HG03280 (cell line): ENCODE data around the gene ZNF616.

Source experiments
- ATAC-seq: cut with Tn5 transposase; IDR thresholded peaks from one replicate; pipeline ENCODE4 v1.9.1; 2021; ENCODE audit warnings: mild to moderate bottlenecking, moderate library complexity; ENCODE audit not compliant: unreplicated experiment

ZNF616 gene

GRCh38 chr19:52139252-52140031 is at the start of gene ZNF616:
TSS of gene ZNF616 (minus strand) at chr19:52139938. CDS start at chr19:52130512, 9,426 bp downstream.
- peak; percentile 59 for ATAC-seq

GRCh38 chr19:52188822-52189734 is 49.3 kb upstream of the ZNF616 start:
- no peak for ATAC-seq

GRCh38 chr19:52187407-52187806 is 47.7 kb upstream of the ZNF616 start:
- ATAC-seq = no peak

DNA sequence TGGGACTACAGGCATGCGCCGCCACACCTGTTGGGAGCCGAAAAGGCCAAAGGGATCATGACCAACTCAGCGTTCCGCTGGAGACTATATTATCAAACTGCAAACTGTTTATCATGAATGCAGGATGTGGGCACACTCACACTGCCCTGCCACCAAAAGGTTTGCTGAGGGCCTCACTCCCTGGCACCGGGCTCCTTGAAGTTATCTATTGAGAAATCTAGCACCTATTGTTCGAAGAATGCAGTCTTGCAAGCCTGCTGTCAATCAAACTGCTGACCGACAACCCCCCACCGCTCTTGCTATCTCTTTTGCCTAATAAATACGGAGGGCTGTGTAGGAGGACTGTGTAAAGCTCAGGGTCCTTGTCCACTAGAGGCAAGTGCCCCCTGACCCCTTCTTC is 36.8 kb upstream of the ZNF616 start:
- ATAC-seq = no peak

DNA sequence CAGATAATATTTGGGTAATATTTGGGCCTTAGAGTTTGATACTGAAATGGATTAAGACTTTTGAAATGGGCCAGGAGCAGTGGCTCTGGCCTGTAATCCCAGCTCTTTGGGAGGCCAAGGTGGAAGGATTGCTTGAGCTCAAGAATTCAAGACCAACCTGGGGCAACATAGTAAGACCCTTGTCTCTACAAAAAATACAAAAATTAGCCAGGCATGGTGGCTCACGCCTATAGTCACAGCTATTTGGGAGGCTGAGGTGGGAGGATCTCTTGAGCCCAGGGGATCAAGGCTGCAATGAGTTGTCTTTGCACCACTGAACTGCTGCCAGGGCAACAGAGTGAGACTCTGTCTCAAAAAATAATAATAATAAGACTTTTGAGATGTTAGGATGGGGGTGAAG is 32.6 kb upstream of the ZNF616 start:
- no peak for ATAC-seq

DNA sequence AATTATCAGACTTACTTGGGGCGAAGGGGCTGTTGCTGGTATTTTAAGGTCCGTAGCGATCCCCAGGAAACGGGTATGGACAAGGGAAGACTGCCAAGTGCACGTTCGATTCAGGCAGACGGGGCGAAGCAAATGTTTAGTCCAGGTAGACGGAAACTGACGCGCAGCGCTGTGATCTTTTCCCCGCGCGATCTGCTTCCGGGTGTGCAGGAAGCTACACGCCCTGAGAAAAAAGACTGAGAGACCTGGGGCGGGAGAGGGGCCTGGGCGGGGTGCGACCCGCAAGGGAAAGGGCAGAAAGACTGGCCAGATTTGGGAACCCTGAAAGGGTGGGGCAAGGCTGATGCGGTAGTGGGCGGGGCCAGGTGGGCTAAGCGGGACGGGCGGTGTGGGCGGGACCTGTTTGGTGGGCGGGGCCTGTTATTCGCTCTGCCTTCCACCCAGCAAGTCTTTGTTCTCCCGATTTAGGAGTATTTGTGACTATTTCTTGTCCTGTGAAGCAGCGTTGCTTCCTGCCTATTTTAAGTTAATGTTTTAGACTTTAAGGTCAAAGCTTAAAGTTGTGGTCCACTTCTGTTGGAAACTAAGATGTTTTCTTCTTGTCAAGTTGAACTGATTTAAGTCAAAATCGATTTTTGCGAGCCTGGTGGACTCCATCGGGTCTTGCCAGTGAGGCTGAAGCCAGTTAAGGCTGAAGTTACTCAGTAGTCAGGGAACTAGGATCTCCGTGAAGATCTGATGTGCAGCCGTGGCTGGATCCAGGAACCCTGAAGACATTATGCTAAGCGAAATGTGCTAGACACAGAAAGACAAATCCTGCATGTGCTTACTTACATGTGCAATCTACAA is 31.8 kb upstream of the ZNF616 start, which contains the start of gene ZNF836:
TSS of gene ZNF836 (minus strand) at position 301 of the 849 bp plus-strand sequence. CDS start 3,549 bp downstream, outside the sequence.
- peak; percentile 75 for ATAC-seq

DNA sequence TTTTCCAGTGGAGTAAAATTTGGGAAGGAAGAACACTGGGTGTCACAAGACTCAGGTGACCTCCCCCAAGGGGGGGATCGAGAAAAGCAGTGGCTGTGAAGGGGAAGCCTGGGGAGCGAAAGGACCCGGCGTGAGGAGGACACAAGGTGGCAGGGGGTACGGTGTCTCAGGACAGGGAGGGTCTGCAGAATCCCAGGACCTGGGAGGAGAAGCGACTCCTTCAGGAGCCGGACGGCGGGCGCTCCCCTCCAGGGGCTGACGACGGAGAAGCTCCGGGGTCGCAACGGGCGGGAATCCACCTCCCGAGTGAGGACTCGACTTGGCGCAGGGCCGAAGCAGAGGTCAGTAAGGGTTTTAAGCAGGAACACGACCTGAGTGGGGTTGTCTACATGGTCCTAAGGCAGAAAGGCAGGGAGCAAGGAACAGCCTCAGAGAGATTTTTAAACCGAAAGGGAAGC is 31.2 kb upstream of the ZNF616 start:
- ATAC-seq = peak; percentile 21

- ATAC-seq = no peak
Measured at GRCh38 chr19:52170304-52170703, 30.6 kb upstream of the ZNF616 start.

GRCh38 chr19:52155596-52156359 is 16.0 kb upstream of the ZNF616 start:
- ATAC-seq = no peak

- ATAC-seq = no peak
Measured at GRCh38 chr19:52148256-52148655, 8.5 kb upstream of the ZNF616 start.

DNA sequence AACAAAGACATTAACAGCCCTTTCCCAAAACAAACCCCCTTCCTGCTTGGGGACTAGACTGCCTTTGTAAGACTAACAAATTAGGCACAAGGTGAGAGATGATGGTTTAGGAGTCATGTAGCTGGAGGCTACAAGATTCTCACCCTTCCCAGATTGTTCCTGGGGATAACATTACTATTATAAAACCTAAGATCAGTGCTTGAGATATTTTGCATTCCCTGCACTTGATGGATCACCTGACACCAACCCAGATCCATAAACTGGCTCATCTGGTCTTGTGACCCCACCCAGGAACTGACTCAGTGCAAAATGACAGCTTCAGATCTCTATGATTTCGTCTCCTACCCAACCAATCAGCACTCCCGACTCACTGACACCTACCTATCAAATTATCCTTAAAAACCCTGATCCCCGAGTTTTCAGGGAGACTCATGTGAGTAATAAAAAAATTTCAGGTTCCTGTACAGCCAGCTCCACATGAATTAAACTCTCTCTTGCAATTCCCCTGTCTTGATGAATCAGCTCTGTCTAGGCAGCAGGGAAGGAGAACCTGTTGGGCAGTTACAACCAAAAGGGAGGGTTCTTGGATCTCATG is 2.4 kb upstream of the ZNF616 start:
- ATAC-seq = no peak

GRCh38 chr19:52141203-52141602 is 1.5 kb upstream of the ZNF616 start:
- no peak for ATAC-seq

DNA sequence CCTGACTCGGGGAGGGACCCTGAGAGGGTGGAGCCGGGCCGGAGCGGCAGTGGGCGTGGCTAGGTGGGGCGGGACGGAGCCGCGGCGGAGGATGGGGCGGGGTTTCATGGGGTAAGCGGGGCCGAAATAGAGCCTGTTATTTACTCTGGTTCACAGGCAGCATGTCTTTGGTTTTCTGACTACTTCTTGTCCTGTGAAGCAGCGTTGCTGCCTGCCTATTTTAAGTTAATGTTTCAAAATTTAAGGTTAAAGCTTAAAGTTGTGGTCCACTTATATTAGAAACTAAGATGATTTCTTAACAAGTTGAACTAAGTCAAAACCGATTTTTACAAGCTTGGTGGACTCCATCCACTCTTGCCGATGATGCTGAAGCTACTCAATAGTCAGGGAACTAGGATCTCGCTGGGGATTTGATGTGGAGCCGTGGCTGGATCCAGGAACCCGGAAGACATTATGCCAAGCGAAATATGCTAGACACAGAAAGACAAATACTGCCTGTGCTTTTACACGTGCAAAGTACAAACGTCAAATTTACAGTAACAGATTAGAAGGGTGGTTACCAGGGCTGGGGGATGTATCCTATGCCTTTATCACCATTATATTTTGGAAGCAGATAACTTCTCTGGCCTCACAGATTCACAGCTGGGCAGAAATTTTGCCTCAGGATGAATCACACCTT is 433 bp upstream of the ZNF616 start:
- ATAC-seq = peak; percentile 98

GRCh38 chr19:52138983-52139251 is 821 bp downstream of the ZNF616 start:
- no peak for ATAC-seq

DNA sequence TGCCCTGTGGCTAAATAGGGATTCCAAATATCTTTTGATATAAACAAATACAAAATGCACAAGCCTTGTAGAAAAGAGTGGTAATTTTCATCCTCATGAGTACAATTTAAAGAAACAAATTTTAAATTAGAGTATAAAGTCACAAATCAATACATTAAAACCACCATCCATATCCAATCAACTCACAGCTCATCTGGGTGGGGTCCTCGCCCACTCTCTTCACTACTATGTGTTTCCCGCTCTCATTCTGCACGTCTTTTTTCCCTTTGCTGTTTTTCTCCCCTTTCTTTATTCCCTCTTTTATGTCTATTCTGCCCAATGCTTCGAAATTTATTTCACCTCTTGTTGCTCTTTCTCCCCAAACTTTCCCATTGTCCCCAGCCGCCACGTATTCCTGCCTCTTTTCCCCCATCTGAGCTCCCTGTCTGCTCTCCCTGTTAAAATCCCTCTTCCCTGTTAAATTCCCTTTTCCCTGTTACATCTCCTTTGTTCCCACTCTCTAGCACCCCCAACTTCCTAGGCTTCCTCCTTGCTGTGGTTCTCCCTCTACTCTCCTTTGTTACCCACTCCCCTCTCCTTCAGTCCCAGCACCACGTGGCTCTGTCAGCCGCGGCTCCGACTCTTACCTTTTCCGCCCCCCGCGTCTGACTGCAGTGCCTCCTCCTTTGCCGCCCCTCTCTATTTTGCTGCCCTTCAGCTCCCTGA is 1.3 kb downstream of the ZNF616 start:
- no peak for ATAC-seq

- ATAC-seq = no peak
Measured at GRCh38 chr19:52120286-52120685, 19.5 kb downstream of the ZNF616 start.

DNA sequence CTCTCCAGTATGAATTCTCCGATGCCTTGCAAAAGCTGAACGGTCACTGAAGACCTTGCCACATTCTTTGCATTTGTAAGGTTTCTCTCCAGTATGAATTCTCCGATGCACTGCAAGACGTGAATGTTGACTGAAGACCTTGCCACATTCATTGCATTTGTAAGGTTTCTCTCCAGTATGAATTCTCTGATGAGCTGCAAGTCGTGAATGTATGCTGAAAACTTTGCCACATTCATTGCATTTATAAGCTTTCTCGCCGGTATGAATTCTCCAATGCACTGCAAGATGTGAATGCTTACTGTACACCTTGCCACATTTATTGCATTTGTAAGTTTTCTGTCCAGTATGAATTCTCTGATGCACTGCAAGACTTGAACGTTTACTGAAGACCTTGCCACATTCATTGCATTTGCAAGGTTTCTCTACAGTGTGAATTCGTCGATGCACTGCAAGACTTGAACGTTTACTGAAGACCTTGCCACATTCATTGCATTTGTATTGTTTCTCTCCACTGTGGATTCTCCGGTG is 24.1 kb downstream of the ZNF616 start:
- no peak for ATAC-seq

DNA sequence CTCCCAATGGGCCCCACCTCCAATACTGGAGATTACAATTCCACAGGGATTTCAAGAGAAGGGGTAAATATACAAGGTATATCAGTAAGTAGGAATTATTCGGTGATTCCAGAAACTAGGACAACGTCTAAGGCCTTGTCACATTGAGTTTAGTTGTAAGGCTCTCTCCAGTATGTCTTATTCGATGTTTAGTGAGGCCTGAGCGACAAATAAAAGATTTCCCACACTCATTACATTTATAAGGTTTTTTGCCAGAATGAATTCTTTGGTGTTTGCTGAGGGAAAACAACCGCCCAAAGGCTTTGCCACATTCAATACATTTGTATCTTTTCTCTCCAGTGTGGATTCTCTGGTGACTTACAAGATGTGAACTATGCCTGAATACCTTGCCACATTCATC is 25.0 kb downstream of the ZNF616 start:
- no peak for ATAC-seq
